ENCODE data around the gene QKI. TPM values are rescaled to one million over a fixed set of nuclear protein-coding genes. Genes with fewer than 3 reads are reported as not detected.

The QKI gene
- total RNA-seq, 2 donors from 2014 or later = 87.4 to 95.3 TPM

GRCh38 chr6:163554663-163555062, 140.1 kb downstream of the QKI start:
- H3K9me3 ChIP-seq (ENCODE audit: control insufficient read depth, low read length, poor library complexity, severe bottlenecking) = no peaks in the 10 kb centered on the region
- DNase-seq = peak; percentile 31 to 41 (median 41)
- Mint-ChIP-seq H3K27ac (no peak overlapping the region), H3K4me1 (peaks cover 24% of the 10 kb centered on the region), H3K27me3 (no peaks in the 10 kb centered on the region), H3K36me3 (ENCODE audit: low read depth) (no peaks in the 10 kb centered on the region), H3K4me3 (no peak overlapping the region)
- ATAC-seq = peak; percentile 78

DNA sequence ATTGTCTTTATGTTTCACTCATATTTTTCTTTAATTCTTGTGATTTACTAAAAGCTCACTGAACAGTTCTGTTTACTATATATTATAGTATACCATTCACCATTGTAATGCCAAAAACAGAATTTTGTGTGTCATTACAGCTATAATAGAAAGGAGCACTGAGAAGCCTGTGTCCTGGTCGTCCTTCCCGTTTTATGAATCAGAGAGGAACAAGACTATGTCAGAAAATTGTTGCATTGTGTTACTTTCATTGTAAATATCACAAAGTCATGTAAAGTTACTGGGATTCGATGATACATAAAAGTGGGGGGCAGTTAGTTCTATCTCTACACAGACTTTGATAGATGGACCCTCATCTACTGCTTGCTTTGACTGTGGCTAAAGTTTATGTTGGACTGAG, 145.1 kb downstream of the QKI start:
- Mint-ChIP-seq H3K27me3 (no peaks in the 10 kb centered on the region), H3K27ac (no peak overlapping the region), H3K36me3 (ENCODE audit: low read depth) (peaks cover 6% of the 10 kb centered on the region), H3K4me3 (no peak overlapping the region), H3K4me1 (peaks cover 19% of the 10 kb centered on the region)
- DNase-seq (no peak), ATAC-seq (no peak)
- H3K9me3 ChIP-seq (ENCODE audit: control insufficient read depth, low read length, poor library complexity, severe bottlenecking) = no peaks in the 10 kb centered on the region

DNA sequence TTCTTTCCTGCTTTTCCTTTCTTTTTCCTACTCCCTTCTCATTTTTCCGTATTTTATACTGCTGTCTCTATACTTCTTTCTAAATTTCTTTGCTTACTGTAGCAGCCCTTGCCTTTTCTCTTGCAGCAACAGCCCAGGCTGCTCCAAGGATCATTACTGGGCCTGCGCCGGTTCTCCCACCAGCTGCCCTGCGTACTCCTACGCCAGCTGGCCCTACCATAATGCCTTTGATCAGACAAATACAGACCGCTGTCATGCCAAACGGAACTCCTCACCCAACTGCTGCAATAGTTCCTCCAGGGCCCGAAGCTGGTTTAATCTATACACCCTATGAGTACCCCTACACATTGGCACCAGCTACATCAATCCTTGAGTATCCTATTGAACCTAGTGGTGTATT, 148.8 kb downstream of the QKI start:
- Mint-ChIP-seq H3K27ac (peak overlapping the region; percentile 75), H3K36me3 (ENCODE audit: low read depth) (peaks cover 9% of the 10 kb centered on the region), H3K27me3 (no peaks in the 10 kb centered on the region), H3K4me1 (peaks cover 17% of the 10 kb centered on the region), H3K4me3 (no peak overlapping the region)
- H3K9me3 ChIP-seq (ENCODE audit: control insufficient read depth, low read length, poor library complexity, severe bottlenecking) = no peaks in the 10 kb centered on the region
- DNase-seq (no peak), ATAC-seq (no peak)

DNA sequence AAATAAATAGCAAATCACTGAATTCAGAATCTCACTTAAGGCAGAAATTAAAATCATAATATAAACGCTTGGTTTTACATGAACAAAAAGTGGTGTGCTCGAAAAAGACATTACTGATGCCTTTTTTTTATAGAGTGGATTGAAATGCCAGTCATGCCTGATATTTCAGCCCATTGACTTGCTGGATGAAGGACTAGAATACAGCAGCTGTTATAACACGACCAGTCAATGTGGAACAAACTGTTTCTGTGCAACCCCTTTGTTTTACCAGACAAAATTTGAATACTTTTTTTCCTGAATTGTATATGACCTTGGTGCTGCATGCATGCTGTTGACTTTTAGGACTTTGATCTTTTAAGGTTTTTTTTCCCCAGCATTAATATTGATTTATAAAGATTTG, 150.0 kb downstream of the QKI start:
- Mint-ChIP-seq H3K36me3 (ENCODE audit: low read depth) (peaks cover 9% of the 10 kb centered on the region), H3K27ac (no peak overlapping the region), H3K4me3 (no peak overlapping the region), H3K27me3 (no peaks in the 10 kb centered on the region), H3K4me1 (peaks cover 11% of the 10 kb centered on the region)
- no peaks in the 10 kb centered on the region for H3K9me3 ChIP-seq (ENCODE audit: control insufficient read depth, low read length, poor library complexity, severe bottlenecking)
- DNase-seq (no peak), ATAC-seq (no peak)

- DNase-seq = no peak
- ATAC-seq = no peak
- Mint-ChIP-seq H3K27me3 (no peaks in the 10 kb centered on the region), H3K4me1 (peaks cover 11% of the 10 kb centered on the region), H3K27ac (no peak overlapping the region), H3K36me3 (ENCODE audit: low read depth) (peaks cover 9% of the 10 kb centered on the region), H3K4me3 (peak overlapping the region; percentile 25)
- no peaks in the 10 kb centered on the region for H3K9me3 ChIP-seq (ENCODE audit: control insufficient read depth, low read length, poor library complexity, severe bottlenecking)
These were observed 150.6 kb downstream of the QKI start for GRCh38 chr6:163565140-163565539.

DNA sequence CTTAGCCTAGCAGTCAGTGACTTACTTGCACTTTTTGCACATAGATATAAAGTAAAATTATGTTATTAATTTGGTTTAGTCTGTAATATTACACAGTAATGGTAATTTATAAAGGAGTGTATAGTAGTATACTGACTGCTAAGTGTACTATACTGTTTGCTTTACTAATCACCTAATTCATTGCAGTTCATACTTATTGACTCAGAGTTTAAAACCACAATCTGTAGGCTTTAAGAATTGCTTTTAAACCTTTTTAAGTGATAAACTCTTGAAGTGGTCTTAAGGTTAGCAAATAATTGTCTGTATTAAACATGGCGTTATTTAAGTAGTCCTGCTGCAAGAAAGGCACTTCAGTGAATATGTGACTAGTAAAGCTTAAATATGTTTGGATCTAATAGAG, 151.5 kb downstream of the QKI start:
- Mint-ChIP-seq H3K36me3 (ENCODE audit: low read depth) (peaks cover 11% of the 10 kb centered on the region), H3K4me3 (no peak overlapping the region), H3K27me3 (no peaks in the 10 kb centered on the region), H3K27ac (no peak overlapping the region), H3K4me1 (peaks cover 3% of the 10 kb centered on the region)
- DNase-seq (no peak), ATAC-seq (no peak)
- no peaks in the 10 kb centered on the region for H3K9me3 ChIP-seq (ENCODE audit: control insufficient read depth, low read length, poor library complexity, severe bottlenecking)

- Mint-ChIP-seq H3K36me3 (ENCODE audit: low read depth) (peaks cover 9% of the 10 kb centered on the region), H3K27me3 (no peaks in the 10 kb centered on the region), H3K27ac (no peak overlapping the region), H3K4me3 (no peak overlapping the region), H3K4me1 (peaks cover 2% of the 10 kb centered on the region)
- no peaks in the 10 kb centered on the region for H3K9me3 ChIP-seq (ENCODE audit: control insufficient read depth, low read length, poor library complexity, severe bottlenecking)
- DNase-seq (no peak), ATAC-seq (no peak)
These were observed 153.8 kb downstream of the QKI start for GRCh38 chr6:163568275-163568674.

GRCh38 chr6:163570579-163571231, 156.2 kb downstream of the QKI start:
- Mint-ChIP-seq H3K27me3 (no peaks in the 10 kb centered on the region), H3K36me3 (ENCODE audit: low read depth) (peaks cover 4% of the 10 kb centered on the region), H3K27ac (no peak overlapping the region), H3K4me3 (no peak overlapping the region), H3K4me1 (no peaks in the 10 kb centered on the region)
- ATAC-seq (no peak), DNase-seq (no peak)
- no peaks in the 10 kb centered on the region for H3K9me3 ChIP-seq (ENCODE audit: control insufficient read depth, low read length, poor library complexity, severe bottlenecking)

DNA sequence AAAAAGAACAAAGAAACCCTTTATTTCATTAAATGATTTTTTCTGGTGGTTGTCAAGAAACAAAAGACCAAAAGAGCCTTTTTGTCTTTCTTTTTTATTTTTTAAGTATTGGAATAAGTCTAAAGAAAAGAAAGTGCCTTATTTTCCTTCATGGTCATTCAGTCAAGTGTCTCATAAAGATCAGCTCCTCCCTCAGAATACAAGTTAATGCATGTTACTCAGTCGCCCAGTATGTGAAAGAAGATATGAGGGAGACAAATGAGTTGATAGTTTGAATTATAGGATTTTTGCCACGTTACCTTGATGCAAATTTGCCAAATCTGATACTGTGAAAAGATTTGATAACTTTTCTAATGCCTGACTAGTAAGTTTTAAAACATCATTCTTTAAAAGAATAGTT, 157.2 kb downstream of the QKI start:
- DNase-seq = no peak
- Mint-ChIP-seq H3K4me1 (no peaks in the 10 kb centered on the region), H3K27me3 (no peaks in the 10 kb centered on the region), H3K36me3 (ENCODE audit: low read depth) (peaks cover 6% of the 10 kb centered on the region), H3K27ac (no peak overlapping the region), H3K4me3 (no peak overlapping the region)
- no peak for ATAC-seq
- no peaks in the 10 kb centered on the region for H3K9me3 ChIP-seq (ENCODE audit: control insufficient read depth, low read length, poor library complexity, severe bottlenecking)

DNA sequence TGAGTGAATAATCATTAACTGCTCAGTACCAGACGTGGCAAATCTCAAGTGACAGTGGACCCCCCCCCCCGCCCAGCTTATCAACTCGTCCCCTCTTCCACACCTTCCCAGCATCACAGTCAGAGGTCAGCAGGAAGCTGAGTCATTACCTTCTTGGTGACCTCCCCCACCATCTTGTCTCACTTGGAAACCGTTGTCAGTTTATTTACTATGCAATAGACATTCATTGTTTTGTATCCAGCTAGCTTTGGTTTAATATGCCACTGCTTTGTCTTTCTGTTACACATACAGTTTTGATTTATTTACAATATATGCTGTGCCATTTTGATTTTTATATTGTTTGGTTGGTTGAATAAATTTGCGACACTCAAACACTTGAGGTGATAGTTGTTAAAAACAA, 158.1 kb downstream of the QKI start:
- H3K36me3 Mint-ChIP-seq (ENCODE audit: low read depth) = peaks cover 6% of the 10 kb centered on the region
- no peaks in the 10 kb centered on the region for H3K27me3 Mint-ChIP-seq
- no peak overlapping the region for H3K4me3 Mint-ChIP-seq
- H3K4me1 Mint-ChIP-seq = no peaks in the 10 kb centered on the region
- ATAC-seq = no peak
- no peak overlapping the region for H3K27ac Mint-ChIP-seq
- H3K9me3 ChIP-seq (ENCODE audit: control insufficient read depth, low read length, poor library complexity, severe bottlenecking) = no peaks in the 10 kb centered on the region
- DNase-seq = no peak

DNA sequence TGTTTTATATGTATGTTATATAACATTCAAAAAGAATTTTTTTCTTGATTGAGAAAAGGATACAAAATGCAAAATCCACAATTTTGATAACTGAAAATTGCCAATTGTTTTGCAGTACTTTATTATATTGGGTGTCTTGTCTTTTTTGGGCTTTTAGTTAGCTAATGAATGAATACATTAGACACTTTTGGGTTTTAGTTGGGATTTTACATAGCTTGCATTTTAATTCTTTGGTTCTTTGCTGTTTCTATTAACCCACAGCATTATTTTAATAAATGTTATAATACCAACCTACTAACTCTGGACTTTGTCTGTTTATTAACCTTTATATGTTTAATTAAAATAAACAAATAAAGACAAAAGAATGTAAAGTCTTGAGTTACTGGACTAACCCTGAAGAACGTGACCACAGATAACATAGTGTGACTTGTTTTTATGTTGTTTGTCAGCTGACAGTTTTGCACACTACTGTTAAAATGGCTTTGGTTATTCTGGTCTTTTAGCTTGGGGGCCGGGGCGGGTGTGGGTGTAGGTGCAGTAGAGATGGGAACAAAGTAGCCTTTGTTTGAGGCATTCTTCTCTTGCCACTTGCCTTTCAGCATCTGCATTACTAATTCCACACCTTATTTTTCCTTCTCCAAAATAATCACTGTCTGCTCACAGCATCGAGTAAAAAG, 159.1 kb downstream of the QKI start:
- Mint-ChIP-seq H3K4me3 (no peak overlapping the region), H3K27me3 (no peaks in the 10 kb centered on the region), H3K27ac (no peak overlapping the region), H3K4me1 (peaks cover under 1% of the 10 kb centered on the region), H3K36me3 (ENCODE audit: low read depth) (peaks cover 6% of the 10 kb centered on the region)
- ATAC-seq (no peak), DNase-seq (no peak)
- H3K9me3 ChIP-seq (ENCODE audit: control insufficient read depth, low read length, poor library complexity, severe bottlenecking) = no peaks in the 10 kb centered on the region

DNA sequence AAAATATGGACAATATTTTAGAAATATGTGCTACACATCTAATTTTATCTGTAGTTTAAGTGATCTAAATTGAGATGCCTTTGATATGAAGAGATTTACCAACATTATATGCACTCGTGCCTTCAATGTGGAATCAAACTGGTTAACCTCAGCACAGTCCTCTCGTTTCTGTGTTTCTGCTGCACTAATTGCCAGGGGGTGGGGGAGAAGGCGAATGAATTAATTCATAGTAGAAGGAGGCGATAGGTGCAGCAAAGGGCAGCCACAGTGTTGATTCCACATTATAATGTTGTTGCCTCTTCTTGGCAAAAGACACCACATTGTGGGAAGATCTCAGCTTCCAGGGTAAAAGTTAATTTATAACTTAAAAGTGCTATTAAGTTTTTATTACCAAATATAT, 161.6 kb downstream of the QKI start:
- Mint-ChIP-seq H3K27me3 (no peaks in the 10 kb centered on the region), H3K4me1 (peaks cover 3% of the 10 kb centered on the region), H3K4me3 (no peak overlapping the region), H3K36me3 (ENCODE audit: low read depth) (peaks cover 2% of the 10 kb centered on the region), H3K27ac (no peak overlapping the region)
- ATAC-seq = no peak
- H3K9me3 ChIP-seq (ENCODE audit: control insufficient read depth, low read length, poor library complexity, severe bottlenecking) = no peaks in the 10 kb centered on the region
- no peak for DNase-seq

GRCh38 chr6:163577404-163577803, 162.9 kb downstream of the QKI start:
- no peaks in the 10 kb centered on the region for H3K9me3 ChIP-seq (ENCODE audit: control insufficient read depth, low read length, poor library complexity, severe bottlenecking)
- H3K27ac Mint-ChIP-seq = peak overlapping the region; percentile 62
- H3K27me3 Mint-ChIP-seq = no peaks in the 10 kb centered on the region
- no peak overlapping the region for H3K4me3 Mint-ChIP-seq
- peaks cover 3% of the 10 kb centered on the region for H3K4me1 Mint-ChIP-seq
- H3K36me3 Mint-ChIP-seq (ENCODE audit: low read depth) = peaks cover 2% of the 10 kb centered on the region
- DNase-seq (no peak), ATAC-seq (no peak)
